ENCODE data around the gene JCAD.
"Not testable (repeated sequence)": the region's sequence is repeated elsewhere in the genome, so short reads cannot be mapped to it uniquely, and the experiment has no call there.

The JCAD gene

GRCh38 chr10:29980084-29980483 lies 79.3 kb downstream of the JCAD start:
- DNase-seq: no peak

GRCh38 chr10:29979421-29979779 lies 80.0 kb downstream of the JCAD start:
- not testable (repeated sequence) for DNase-seq

- DNase-seq: no peak
Measured at GRCh38 chr10:29977171-29977570, 82.2 kb downstream of the JCAD start.

GRCh38 chr10:29976134-29976533 lies 83.3 kb downstream of the JCAD start:
- DNase-seq: no peak

GRCh38 chr10:29974773-29975172 lies 84.6 kb downstream of the JCAD start:
- no peak for DNase-seq

- no peak for DNase-seq
Measured at GRCh38 chr10:29973921-29974320, 85.5 kb downstream of the JCAD start.

- DNase-seq: no peak
Measured at GRCh38 chr10:29970576-29970975, 88.8 kb downstream of the JCAD start.

- no peak for DNase-seq
Measured at GRCh38 chr10:29970012-29970396, 89.4 kb downstream of the JCAD start.

- no peak for DNase-seq
Measured at GRCh38 chr10:29969255-29970011, 90.0 kb downstream of the JCAD start.

- DNase-seq: no peak
Measured at GRCh38 chr10:29968585-29968984, 90.8 kb downstream of the JCAD start.

GRCh38 chr10:29966269-29966668 lies 93.1 kb downstream of the JCAD start:
- DNase-seq: no peak
